Esophagus mucosa (tissue), 1 donor: Measurements from ENCODE around the gene SYNE2. TPM values are rescaled to one million over a fixed set of nuclear protein-coding genes. Genes with fewer than 3 reads are reported as not detected.
"Not testable (repeated sequence)": the region's sequence is repeated elsewhere in the genome, so short reads cannot be mapped to it uniquely, and the experiment has no call there.

Experiments
- ATAC-seq: fragments of 200-7000 bp; cut with Tn5 transposase; one replicate; pipeline ENCODE4 v1.9.1; 2020
- total RNA-seq: library from RNA; stranded (reverse); gene quantifications from one replicate; pipeline ENCODE4 v1.2.4, GENCODE V29; 2023
- donor health status: DM: yes; HTN: yes; CAD: no.

SYNE2 gene
- total RNA-seq, 1 donor from 2014 or later: 99.8 TPM

- ATAC-seq: no peak
Measured at GRCh38 chr14:64137657-64138290, 285.0 kb downstream of the SYNE2 start.

GRCh38 chr14:64147126-64147790 lies 294.5 kb downstream of the SYNE2 start:
- no peak for ATAC-seq

DNA sequence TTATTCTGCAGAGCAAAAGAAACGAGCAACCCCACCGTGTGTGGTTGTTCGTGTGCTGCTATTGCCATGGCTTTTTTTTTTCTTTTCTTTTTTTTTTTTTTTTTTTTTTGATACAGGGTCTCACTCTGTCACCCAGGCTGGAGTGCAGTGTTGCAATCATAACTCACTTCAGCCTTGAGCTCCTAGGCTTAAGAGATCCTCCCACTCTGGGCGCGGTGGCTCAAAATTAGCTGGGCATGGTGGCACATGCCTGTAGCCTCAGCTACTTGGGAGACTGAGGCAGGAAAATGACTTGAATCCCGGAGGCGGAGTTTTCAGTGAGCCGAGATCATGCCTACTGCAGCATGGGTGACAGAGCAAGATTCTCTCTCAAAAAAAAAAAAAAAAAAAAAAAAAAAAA lies 297.1 kb downstream of the SYNE2 start:
- peak; percentile 77 for ATAC-seq

DNA sequence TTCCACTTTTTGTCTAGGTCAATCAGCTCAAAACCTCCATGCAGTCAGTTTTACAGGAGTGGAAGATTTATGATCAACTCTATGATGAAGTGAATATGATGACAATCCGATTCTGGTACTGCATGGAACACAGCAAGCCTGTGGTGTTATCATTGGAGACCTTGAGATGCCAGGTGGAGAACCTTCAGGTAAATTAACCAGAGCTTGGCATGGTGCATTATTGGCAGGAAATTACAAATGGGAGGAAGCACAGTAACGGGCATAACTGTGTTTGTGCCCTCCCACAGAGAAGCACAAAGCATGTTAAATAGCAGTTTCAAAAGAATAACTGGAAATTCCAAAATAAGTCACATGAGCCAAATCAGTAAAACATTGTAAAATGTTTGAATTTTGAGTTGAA lies 305.8 kb downstream of the SYNE2 start:
- no peak for ATAC-seq

DNA sequence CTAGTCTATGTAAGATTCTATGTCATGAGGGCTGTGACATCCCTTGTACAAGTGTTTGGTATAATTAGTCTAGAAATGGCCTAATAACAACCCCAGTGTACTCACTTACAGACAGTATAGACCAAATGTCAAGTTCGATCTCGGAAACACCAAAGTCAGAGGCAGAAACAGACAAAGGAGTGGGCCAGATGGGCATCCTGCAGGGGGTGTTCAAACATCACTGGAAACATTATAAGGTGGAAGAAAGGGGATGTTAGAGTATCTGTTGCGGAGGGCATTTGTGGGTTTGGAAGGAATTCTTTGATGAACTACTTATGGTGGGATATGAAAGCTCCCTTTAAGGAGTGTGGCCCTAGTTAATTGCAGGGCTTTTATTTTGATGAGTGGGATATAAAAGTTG lies 306.8 kb downstream of the SYNE2 start:
- ATAC-seq: no peak

- no peak for ATAC-seq
Measured at GRCh38 chr14:64170181-64170580, 317.4 kb downstream of the SYNE2 start.

GRCh38 chr14:64174922-64175782 lies 322.3 kb downstream of the SYNE2 start:
- ATAC-seq: no peak

DNA sequence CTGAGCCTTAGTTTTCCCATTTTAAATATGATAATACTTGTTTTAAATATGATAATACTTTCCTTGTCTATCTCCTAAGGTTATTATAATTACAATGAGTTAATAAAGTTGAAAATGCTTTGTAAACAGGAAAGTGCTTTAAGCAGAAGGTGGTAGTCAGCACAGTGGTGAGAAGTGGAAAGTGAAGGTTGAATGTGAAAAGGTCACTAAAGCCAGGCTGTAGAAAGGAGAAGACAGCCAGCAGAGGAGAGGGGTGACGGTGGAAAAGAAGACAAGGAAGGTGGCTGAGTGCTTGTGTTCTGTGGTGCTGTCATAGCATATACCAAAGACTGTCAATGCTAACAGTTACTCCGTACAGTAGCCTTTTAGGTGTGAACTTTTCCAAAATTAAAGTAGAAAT lies 323.5 kb downstream of the SYNE2 start:
- ATAC-seq: no peak

DNA sequence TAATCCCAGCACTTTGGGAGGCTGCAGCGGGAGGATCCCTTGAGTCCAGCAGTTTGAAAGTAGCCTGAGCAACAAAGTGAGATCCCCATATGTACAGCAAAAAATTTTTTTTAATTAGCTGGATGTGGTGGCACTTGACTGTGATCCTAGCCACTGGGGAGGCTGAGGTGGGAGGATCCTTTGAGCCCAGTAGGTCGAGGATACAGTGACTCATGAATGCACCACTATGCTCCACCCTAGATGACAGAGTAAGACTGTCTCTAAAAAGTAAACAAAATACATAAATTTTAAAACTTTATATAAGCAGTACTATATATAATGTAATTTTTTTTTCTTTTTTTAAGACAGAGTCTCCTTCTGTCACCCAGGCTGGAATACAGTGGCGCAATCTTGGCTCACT lies 326.0 kb downstream of the SYNE2 start:
- ATAC-seq: no peak

GRCh38 chr14:64182908-64183307 lies 330.1 kb downstream of the SYNE2 start:
- not testable (repeated sequence) for ATAC-seq

- no peak for ATAC-seq
Measured at GRCh38 chr14:64184103-64184729, 331.4 kb downstream of the SYNE2 start.

GRCh38 chr14:64185184-64185583 lies 332.4 kb downstream of the SYNE2 start:
- no peak for ATAC-seq

- ATAC-seq: no peak
Measured at GRCh38 chr14:64186231-64187129, 333.7 kb downstream of the SYNE2 start.

GRCh38 chr14:64187331-64187730 lies 334.5 kb downstream of the SYNE2 start:
- no peak for ATAC-seq

DNA sequence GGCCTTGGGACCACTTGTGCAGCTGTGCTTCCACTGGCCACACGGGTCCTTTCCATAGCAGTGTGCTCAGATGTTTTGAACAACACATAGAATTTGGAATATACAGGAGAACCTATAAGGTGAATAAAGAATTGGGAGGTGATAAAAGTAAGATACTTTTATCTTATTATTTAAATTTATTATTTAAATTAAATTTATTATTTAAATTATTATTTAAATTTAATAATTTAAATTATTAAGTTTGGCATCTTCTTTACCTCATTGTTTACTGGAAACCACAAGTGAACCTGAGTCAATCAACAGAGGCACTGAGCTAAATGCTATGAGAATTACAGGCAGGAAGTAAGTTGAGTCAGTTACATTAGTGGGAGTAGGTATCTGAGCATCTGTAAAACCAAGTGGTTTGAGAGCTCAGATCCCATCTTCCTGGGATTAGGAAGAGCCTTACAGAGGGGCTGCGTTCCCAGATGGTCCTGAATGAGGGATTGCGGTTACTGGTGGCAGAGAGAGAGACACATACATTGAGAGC lies 338.2 kb downstream of the SYNE2 start:
- ATAC-seq: no peak

GRCh38 chr14:64191756-64192155 lies 339.0 kb downstream of the SYNE2 start:
- no peak for ATAC-seq

DNA sequence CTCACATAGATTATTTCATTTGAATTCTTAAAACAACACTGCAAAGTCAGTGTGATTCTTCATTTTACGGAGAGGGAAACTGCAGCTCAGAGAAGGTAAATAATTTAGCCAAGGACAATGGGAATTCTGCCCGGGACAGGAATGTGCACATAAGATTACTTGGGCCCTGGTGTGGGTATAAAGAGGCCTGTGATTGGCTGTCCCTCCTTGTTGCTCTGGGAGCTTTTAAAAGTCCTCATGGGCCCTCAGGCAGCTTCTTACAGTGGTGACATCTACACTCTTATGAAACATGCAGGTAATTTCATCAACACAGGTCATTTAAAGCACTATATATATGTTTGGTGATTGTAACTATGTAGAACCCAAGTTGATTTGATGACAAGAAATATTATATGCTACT lies 341.0 kb downstream of the SYNE2 start:
- ATAC-seq: no peak

GRCh38 chr14:64194404-64194803 lies 341.6 kb downstream of the SYNE2 start:
- no peak for ATAC-seq

DNA sequence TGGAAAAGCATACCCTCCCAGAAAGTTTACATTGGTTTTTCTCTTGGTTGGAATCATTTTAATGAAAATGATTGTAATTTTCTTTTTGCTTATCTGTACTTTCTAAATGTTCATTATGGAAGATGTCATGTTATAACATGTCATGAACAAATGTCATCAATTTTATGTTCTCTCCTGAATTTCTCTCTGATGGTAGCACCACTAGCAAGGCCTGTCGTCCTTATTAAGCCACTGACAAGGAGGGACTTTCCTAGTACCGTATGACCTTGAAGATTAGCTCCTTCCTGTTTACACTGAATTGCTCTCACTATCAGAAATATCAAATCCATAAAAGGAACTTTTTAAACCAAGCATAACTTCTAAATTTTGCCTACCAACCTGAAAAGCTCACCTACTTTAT lies 342.4 kb downstream of the SYNE2 start:
- no peak for ATAC-seq

DNA sequence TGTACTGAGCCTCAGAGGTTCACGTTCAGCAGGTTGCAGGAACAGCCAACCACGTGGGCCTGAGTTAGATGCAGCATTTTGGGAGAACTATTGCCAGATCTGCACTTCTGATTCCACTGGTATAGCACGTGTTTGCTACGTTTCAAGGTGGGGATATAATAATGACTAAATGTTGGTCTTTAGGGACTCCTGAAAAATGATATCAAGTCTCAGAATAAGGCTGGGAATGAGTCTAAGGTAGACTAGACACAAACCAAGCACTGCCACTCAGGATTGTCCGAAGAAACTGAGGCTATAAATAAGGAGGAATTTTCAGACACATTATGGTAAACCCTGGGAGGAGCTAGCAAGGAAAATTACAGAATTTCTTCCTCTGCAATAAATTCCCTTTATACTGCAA lies 343.3 kb downstream of the SYNE2 start:
- no peak for ATAC-seq

- no peak for ATAC-seq
Measured at GRCh38 chr14:64196814-64197411, 344.1 kb downstream of the SYNE2 start.
